IMR-90 (cell line): Measurements from ENCODE around the gene TRAIP. TPM values are rescaled to one million over a fixed set of nuclear protein-coding genes. Genes with fewer than 3 reads are reported as not detected.

ENCODE experiments used
- ATAC-seq: fragments of 200-7000 bp; cut with Tn5 transposase; 2 replicates; pipeline ENCODE4 v1.9.1; 2020; ENCODE audit warnings: low read depth, mild to moderate bottlenecking, moderate library complexity
- BruUV-seq: library from RNA; stranded (reverse); fragments of 400-500 nt; replicated peaks from 2 replicates; lab custom pipeline; 2021; lab: Mats Ljungman, UMichigan
- CTCF ChIA-PET: fragments of 300-600 bp; formaldehyde crosslinking; extraction: SDS; loops from one replicate; lab custom pipeline; 2021; ENCODE audit warnings: antibody characterized with exemption; lab: Yijun Ruan, JAX
- POLR2A ChIA-PET: fragments of 300-600 bp; sonication (Branson Sonifier 250); formaldehyde crosslinking; loops from one replicate; lab custom pipeline; 2022; ENCODE audit warnings: antibody characterized with exemption; ENCODE audit not compliant: unreplicated experiment; lab: Charles Lee
- DNase-seq: peaks from one replicate; pipeline ENCODE4 v3.0.0; 2013
- H2AFZ ChIP-seq: replicated peaks from 2 replicates; pipeline ENCODE3; 2013; ENCODE audit warnings: low read length, mild to moderate bottlenecking; ENCODE audit not compliant: poor library complexity
- H2AK5ac ChIP-seq: 2 replicates; pipeline ENCODE4 v1.6.1; 2013; ENCODE audit warnings: low read depth, low read length, inconsistent platforms
- H2AK9ac ChIP-seq: replicated peaks from 2 replicates; pipeline ENCODE3; 2013; ENCODE audit warnings: mild to moderate bottlenecking, low read depth, low read length, moderate library complexity; ENCODE audit not compliant: poor library complexity
- H2BK120ac ChIP-seq: 2 replicates; pipeline ENCODE4 v1.6.1; 2013; ENCODE audit warnings: low read depth, low read length, inconsistent platforms
- H2BK15ac ChIP-seq: 3 replicates; pipeline ENCODE4 v1.6.1; 2013; ENCODE audit warnings: low read depth, low read length, inconsistent platforms
- H2BK20ac ChIP-seq: 2 replicates; pipeline ENCODE4 v1.6.1; 2013; ENCODE audit warnings: low read depth, mild to moderate bottlenecking, inconsistent platforms, low read length, moderate library complexity
- H2BK5ac ChIP-seq: 2 replicates; pipeline ENCODE4 v1.6.1; 2013; ENCODE audit warnings: mild to moderate bottlenecking, low read depth, low read length, inconsistent platforms; ENCODE audit not compliant: poor library complexity, severe bottlenecking
- H3K14ac ChIP-seq: replicated peaks from 2 replicates; pipeline ENCODE4 v1.6.1; 2013; ENCODE audit warnings: low read depth, low read length, inconsistent platforms
- H3K18ac ChIP-seq: 2 replicates; pipeline ENCODE4 v1.6.1; 2013; ENCODE audit warnings: low read depth, low read length, control low read depth
- H3K23ac ChIP-seq: 2 replicates; pipeline ENCODE4 v1.6.1; 2013; ENCODE audit warnings: low read depth, low read length, inconsistent platforms
- H3K27ac ChIP-seq: 2 replicates; pipeline ENCODE4 v1.5.1; 2013; ENCODE audit warnings: mild to moderate bottlenecking, control low read depth, low read length; ENCODE audit not compliant: insufficient read depth
- H3K27me3 ChIP-seq: 2 replicates; pipeline ENCODE4 v1.6.1; 2013; ENCODE audit warnings: low read length; ENCODE audit not compliant: control insufficient read depth, insufficient read depth
- H3K36me3 ChIP-seq: 2 replicates; pipeline ENCODE4 v1.6.1; 2013; ENCODE audit warnings: low read length, mixed read lengths; ENCODE audit not compliant: control insufficient read depth, insufficient read depth
- H3K4ac ChIP-seq: 2 replicates; pipeline ENCODE4 v1.6.1; 2013; ENCODE audit warnings: low read depth, low read length, inconsistent platforms
- H3K4me1 ChIP-seq: 2 replicates; pipeline ENCODE4 v1.6.1; 2013; ENCODE audit warnings: low read length, mixed read lengths; ENCODE audit not compliant: control insufficient read depth, insufficient read depth
- H3K4me2 ChIP-seq: 2 replicates; pipeline ENCODE4 v1.6.1; 2013; ENCODE audit warnings: low read depth, mild to moderate bottlenecking, control low read depth, low read length, moderate library complexity
- H3K4me3 ChIP-seq: 2 replicates; pipeline ENCODE4 v1.5.1; 2013; ENCODE audit warnings: low read depth, mild to moderate bottlenecking, control low read depth, low read length, moderate library complexity; ENCODE audit not compliant: insufficient read depth
- H3K56ac ChIP-seq: 2 replicates; pipeline ENCODE4 v1.6.1; 2013; ENCODE audit warnings: low read length, inconsistent platforms; ENCODE audit not compliant: insufficient read depth; ENCODE audit errors: extremely low read depth
- H3K79me1 ChIP-seq, 2 experiments: 2 replicates each; pipeline ENCODE4 v1.6.1; 2013; ENCODE audit warnings: low read length in 2 of 2, inconsistent platforms in 1 of 2, low read depth in 1 of 2
- H3K9ac ChIP-seq: 2 replicates; pipeline ENCODE4 v1.6.1; 2013; ENCODE audit warnings: low read depth, low read length, control low read depth
- H3K9me1 ChIP-seq: 2 replicates; pipeline ENCODE4 v1.6.1; 2013; ENCODE audit warnings: low read length, inconsistent platforms; ENCODE audit not compliant: insufficient read depth
- H3K9me3 ChIP-seq: 2 replicates; pipeline ENCODE4 v1.6.1; 2013; ENCODE audit warnings: low read length; ENCODE audit not compliant: control insufficient read depth, insufficient read depth
- H4K20me1 ChIP-seq: 2 replicates; pipeline ENCODE4 v1.6.1; 2013; ENCODE audit warnings: low read length, inconsistent platforms; ENCODE audit not compliant: insufficient read depth
- H4K5ac ChIP-seq: 2 replicates; pipeline ENCODE4 v1.6.1; 2013; ENCODE audit warnings: mild to moderate bottlenecking, low read depth, low read length, control low read depth
- H4K8ac ChIP-seq, 2 experiments: 2 replicates each; pipeline ENCODE4 v1.6.1; 2013; ENCODE audit warnings: low read depth in 2 of 2, low read length in 2 of 2, control low read depth in 1 of 2, inconsistent platforms in 1 of 2
- H4K91ac ChIP-seq: 2 replicates; pipeline ENCODE4 v1.6.1; 2013; ENCODE audit warnings: low read depth, low read length, inconsistent platforms; ENCODE audit not compliant: insufficient read depth
- BHLHE40 ChIP-seq: fragments of 150-350 bp; IDR thresholded peaks from 2 replicates; pipeline ENCODE4 v1.6.1; 2016; ENCODE audit warnings: mild to moderate bottlenecking, low read depth, low read length
- CTCF ChIP-seq: conservative IDR thresholded peaks from 2 replicates; pipeline ENCODE4 v1.5.1; 2012; ENCODE audit warnings: mild to moderate bottlenecking, low read depth, low read length, improper control_type of control experiment
- MAFK ChIP-seq: IDR thresholded peaks from 2 replicates; pipeline ENCODE4 v1.6.1; 2012; ENCODE audit warnings: low read depth, low read length, improper control_type of control experiment
- MXI1 ChIP-seq: IDR thresholded peaks from 2 replicates; pipeline ENCODE4 v1.6.1; 2012; ENCODE audit warnings: low read depth, mild to moderate bottlenecking, low read length, moderate library complexity, borderline replicate concordance
- NFE2L2 ChIP-seq: fragments of 150-350 bp; IDR thresholded peaks from 2 replicates; pipeline ENCODE4 v1.6.1; 2016; ENCODE audit warnings: low read depth, mild to moderate bottlenecking, low read length
- POLR2A ChIP-seq: IDR thresholded peaks from 2 replicates; pipeline ENCODE4 v1.6.1; 2012; ENCODE audit warnings: mild to moderate bottlenecking, low read depth, low read length
- RAD21 ChIP-seq: IDR thresholded peaks from 2 replicates; pipeline ENCODE4 v1.6.1; 2012; ENCODE audit warnings: low read length, improper control_type of control experiment
- RFX5 ChIP-seq: IDR thresholded peaks from 2 replicates; pipeline ENCODE4 v1.8.0; 2012; ENCODE audit warnings: low read depth, mild to moderate bottlenecking, low read length, moderate library complexity
- SMC3 ChIP-seq: fragments of 150-350 bp; IDR thresholded peaks from 2 replicates; pipeline ENCODE4 v1.6.1; 2016; ENCODE audit warnings: low read depth, mild to moderate bottlenecking, antibody characterized with exemption, low read length, moderate library complexity
- dilution Hi-C: fragments of 300-500 bp; cut with HindIII; formaldehyde crosslinking; loops from one replicate; pipeline ENCODE4 v1.14.3; 2018; ENCODE audit warnings: low sequenced_read_pairs; ENCODE audit not compliant: unreplicated experiment
- in situ Hi-C: fragments of 300-500 bp; cut with MboI; formaldehyde crosslinking; loops from 3 replicates; pipeline ENCODE4 v1.14.3; 2019; ENCODE audit warnings: low sequenced_read_pairs, inconsistent platforms, mixed read lengths
- intact Hi-C: fragments of 100-400 bp; cut with micrococcal nuclease; formaldehyde crosslinking; loops from 2 replicates; pipeline ENCODE4 v1.10.0; 2022
- polyA plus RNA-seq, 3 experiments: library from polyadenylated mRNA; depleted of rRNA; stranded (reverse); fragments of >200 nt; gene quantifications; 2 replicates each; pipeline ENCODE4 v1.2.3, GENCODE V29; 2012; ENCODE audit warnings: low replicate concordance in 1 of 3
- total RNA-seq: library from RNA; depleted of rRNA; stranded (reverse); fragments of >200 nt; gene quantifications from 2 replicates; pipeline ENCODE4 v1.2.3, GENCODE V29; 2012

TRAIP gene
- total and polyA plus RNA-seq, 2 of the 4 experiments (the other 2 are of a cell fraction) = 6.3 to 9.2 TPM

GRCh38 chr3:49841806-49842205, 14.6 kb downstream of the TRAIP start (continued):
- TF ChIP-seq CTCF = no peak

- in situ Hi-C loops (loop anchor here (5.0 kb wide), 1 partner anchor 139 kb away; no protein-coding TSS in a partner anchor), dilution Hi-C loops (no loop called here), intact Hi-C loops (loop anchor here (5.0 kb wide), 1 partner anchor 66 kb away; no protein-coding TSS in a partner anchor)
- Histone ChIP-seq H3K9ac (no peak overlapping the region), H3K14ac (0 out of 2 replicates have a peak overlapping the region, but pooled peaks have one; percentile 6), H3K36me3 (peaks cover 3% of the 10 kb centered on the region), H3K56ac (no peak overlapping the region), H4K20me1 (no peaks in the 10 kb centered on the region), H2AFZ (peak overlapping the region; percentile 10), H2BK20ac (no peak overlapping the region), H3K18ac (no peak overlapping the region), H2BK5ac (no peak overlapping the region), H3K27ac (no peak overlapping the region), H3K27me3 (no peaks in the 10 kb centered on the region), H3K4me3 (no peak overlapping the region), H3K4ac (no peak overlapping the region), H3K9me3 (no peaks in the 10 kb centered on the region), H2BK120ac (no peak overlapping the region), H3K4me1 (no peaks in the 10 kb centered on the region; the same call in 1 of the 2 replicates), H2BK15ac (no peak overlapping the region), H3K79me1 (no peaks in the 10 kb centered on the region), H3K9me1 (peaks cover 3% of the 10 kb centered on the region; the same call in 1 of the 2 replicates), H2AK5ac (no peak overlapping the region), H3K4me2 (no peak overlapping the region), H2AK9ac (no peak overlapping the region), H4K91ac (no peak overlapping the region), H4K8ac (no peak overlapping the region), H4K5ac (no peak overlapping the region), H3K23ac (no peak overlapping the region)
- no TSS peak for BruUV-seq
- DNase-seq (no peak), ATAC-seq (peak; percentile 35; the same call in 1 of the 2 replicates)
- TF ChIP-seq MAFK (no peak), CTCF (peak; percentile 35), NFE2L2 (no peak), RFX5 (no peak), RAD21 (peak; percentile 43; the same call in 1 of the 2 replicates), SMC3 (peak; percentile 20; the same call in 1 of the 2 replicates), MXI1 (no peak), POLR2A (no peak), BHLHE40 (no peak)
- ChIA-PET CTCF (interaction anchor here (1.1 to 4.4 kb wide), 3 partner anchors 38 to 254 kb away, joined by 3 to 33 read pairs (median 9); partner anchors contain the start of genes AMIGO3 and INKA1), POLR2A (no interaction called here)
Measured at GRCh38 chr3:49841126-49841696, 15.2 kb downstream of the TRAIP start.
